WTC11 (cell line): Measurements from ENCODE around the gene SH3D21. TPM values are rescaled to one million over a fixed set of nuclear protein-coding genes. Genes with fewer than 3 reads are reported as not detected.

ENCODE experiments used
- ATAC-seq: fragments of 200-7000 bp; cut with Tn5 transposase; 2 replicates; pipeline ENCODE4 v1.10.0; 2021; ENCODE audit warnings: mild to moderate bottlenecking, moderate library complexity
- CTCF ChIA-PET: fragments of 300-600 bp; sonication (Branson Sonifier 250); formaldehyde crosslinking; loops from one replicate; lab custom pipeline; 2021; ENCODE audit warnings: antibody characterized with exemption; lab: Charles Lee
- POLR2A ChIA-PET: fragments of 350-600 bp; sonication (Branson Sonifier 250); formaldehyde crosslinking; loops from one replicate; lab custom pipeline; 2021; ENCODE audit warnings: antibody characterized with exemption; lab: Charles Lee
- DNase-seq: peaks from one replicate; pipeline ENCODE4 v3.0.0; 2021; ENCODE audit warnings: low spot score
- H3K27ac Mint-ChIP-seq: 2 replicates; pipeline ENCODE4 v1.8.0; 2021; ENCODE audit warnings: mixed read lengths
- H3K27me3 Mint-ChIP-seq: 2 replicates; pipeline ENCODE4 v1.8.0; 2021; ENCODE audit warnings: low read depth, mild to moderate bottlenecking, moderate library complexity, mixed read lengths
- H3K36me3 Mint-ChIP-seq: 2 replicates; pipeline ENCODE4 v1.8.0; 2021; ENCODE audit warnings: mixed read lengths
- H3K4me1 Mint-ChIP-seq: 2 replicates; pipeline ENCODE4 v1.8.0; 2022; ENCODE audit warnings: mixed read lengths
- H3K4me3 Mint-ChIP-seq: 2 replicates; pipeline ENCODE4 v1.8.0; 2021; ENCODE audit warnings: mild to moderate bottlenecking, moderate library complexity, mixed read lengths
- H3K9me3 Mint-ChIP-seq: 2 replicates; pipeline ENCODE4 v1.8.0; 2021; ENCODE audit warnings: mixed read lengths
- CBFB ChIP-seq: sonication (generic); formaldehyde crosslinking; IDR thresholded peaks from 2 replicates; pipeline ENCODE4 v1.8.1; 2022; ENCODE audit warnings: mild to moderate bottlenecking, low read depth, missing genetic modification reagents
- GABPB1 ChIP-seq: sonication (generic); formaldehyde crosslinking; IDR thresholded peaks from 2 replicates; pipeline ENCODE4 v1.8.1; 2023; ENCODE audit warnings: mild to moderate bottlenecking, missing genetic modification reagents
- GRHL2 ChIP-seq: fragments of 250-450 bp; sonication (Bioruptor Pico); IDR thresholded peaks from 2 replicates; pipeline ENCODE4 v1.8.0; 2022; ENCODE audit warnings: mild to moderate bottlenecking, moderate library complexity; ENCODE audit not compliant: insufficient replicate concordance, severe bottlenecking
- HMGA2 ChIP-seq: fragments of 250-450 bp; sonication (Bioruptor Pico); IDR thresholded peaks from 2 replicates; pipeline ENCODE4 v1.4.0; 2021; ENCODE audit warnings: mild to moderate bottlenecking, moderate library complexity
- MYBL2 ChIP-seq: sonication (generic); formaldehyde crosslinking; IDR thresholded peaks from 2 replicates; pipeline ENCODE4 v1.8.1; 2023; ENCODE audit warnings: mild to moderate bottlenecking, moderate library complexity, missing genetic modification reagents
- NFE2L1 ChIP-seq: sonication (generic); formaldehyde crosslinking; IDR thresholded peaks from 2 replicates; pipeline ENCODE4 v1.8.1; 2023; ENCODE audit warnings: missing genetic modification reagents
- NFYB ChIP-seq: sonication (generic); formaldehyde crosslinking; conservative IDR thresholded peaks from 2 replicates; pipeline ENCODE4 v1.8.0; 2022; ENCODE audit warnings: low read depth, missing genetic modification reagents
- NR2C2 ChIP-seq: sonication (generic); formaldehyde crosslinking; IDR thresholded peaks from 2 replicates; pipeline ENCODE4 v1.8.0; 2022; ENCODE audit warnings: mild to moderate bottlenecking, missing genetic modification reagents
- NR3C1 ChIP-seq: sonication (generic); formaldehyde crosslinking; conservative IDR thresholded peaks from 2 replicates; pipeline ENCODE4 v1.8.1; 2023; ENCODE audit warnings: low read depth, mild to moderate bottlenecking, missing genetic modification reagents
- PRRX2 ChIP-seq: fragments of 250-450 bp; sonication (Bioruptor Pico); IDR thresholded peaks from 2 replicates; pipeline ENCODE4 v1.8.0; 2021; ENCODE audit warnings: mild to moderate bottlenecking
- SMAD4 ChIP-seq: sonication (generic); formaldehyde crosslinking; IDR thresholded peaks from 2 replicates; pipeline ENCODE4 v1.8.0; 2022; ENCODE audit warnings: mild to moderate bottlenecking, missing genetic modification reagents
- TCF7 ChIP-seq: sonication (generic); formaldehyde crosslinking; IDR thresholded peaks from 2 replicates; pipeline ENCODE4 v1.8.0; 2022; ENCODE audit warnings: mild to moderate bottlenecking, low read depth, missing genetic modification reagents, moderate library complexity
- TEAD4 ChIP-seq: sonication (generic); formaldehyde crosslinking; IDR thresholded peaks from 2 replicates; pipeline ENCODE4 v1.8.0; 2022; ENCODE audit warnings: mild to moderate bottlenecking, missing genetic modification reagents
- ZNF121 ChIP-seq: sonication (generic); formaldehyde crosslinking; IDR thresholded peaks from 2 replicates; pipeline ENCODE4 v1.8.0; 2023; ENCODE audit warnings: missing genetic modification reagents
- ZNF219 ChIP-seq: sonication (generic); formaldehyde crosslinking; IDR thresholded peaks from 2 replicates; pipeline ENCODE4 v1.8.0; 2023; ENCODE audit warnings: missing genetic modification reagents, mild to moderate bottlenecking, borderline replicate concordance
- ZNF396 ChIP-seq: fragments of 250-450 bp; sonication (Bioruptor Pico); IDR thresholded peaks from 2 replicates; pipeline ENCODE4 v1.8.0; 2021; ENCODE audit warnings: mild to moderate bottlenecking, moderate library complexity, borderline replicate concordance
- total RNA-seq: library from RNA; stranded (reverse); gene quantifications from 3 replicates; pipeline ENCODE4 v1.2.3, GENCODE V29; 2021
- TF ChIP-seq, protein P1 (sequence below): sonication (generic); formaldehyde crosslinking; IDR thresholded peaks from 2 replicates; pipeline ENCODE4 v1.8.0; 2023; ENCODE audit warnings: missing genetic modification reagents
- TF ChIP-seq, protein P2 (sequence below): fragments of 250-450 bp; sonication (Bioruptor Pico); IDR thresholded peaks from 2 replicates; pipeline ENCODE4 v1.9.0; 2021; ENCODE audit warnings: mild to moderate bottlenecking, borderline replicate concordance
- TF ChIP-seq, protein P3 (sequence below): sonication (generic); formaldehyde crosslinking; IDR thresholded peaks from 2 replicates; pipeline ENCODE4 v1.8.1; 2022; ENCODE audit warnings: missing genetic modification reagents, borderline replicate concordance
- TF ChIP-seq, protein P4 (sequence below): sonication (generic); formaldehyde crosslinking; IDR thresholded peaks from 2 replicates; pipeline ENCODE4 v1.8.1; 2022; ENCODE audit warnings: mild to moderate bottlenecking, missing genetic modification reagents, moderate library complexity, borderline replicate concordance
- TF ChIP-seq, protein P5 (sequence below): fragments of 250-450 bp; sonication (Bioruptor Pico); IDR thresholded peaks from 2 replicates; pipeline ENCODE4 v1.9.0; 2021; ENCODE audit warnings: moderate library complexity, mild to moderate bottlenecking, inconsistent platforms, borderline replicate concordance
- TF ChIP-seq, protein P6 (sequence below): sonication (generic); formaldehyde crosslinking; conservative IDR thresholded peaks from 2 replicates; pipeline ENCODE4 v1.8.1; 2022; ENCODE audit warnings: mild to moderate bottlenecking, missing genetic modification reagents

The SH3D21 gene
- total RNA-seq, 1 experiment from 2014 or later: 22.1 TPM

DNA sequence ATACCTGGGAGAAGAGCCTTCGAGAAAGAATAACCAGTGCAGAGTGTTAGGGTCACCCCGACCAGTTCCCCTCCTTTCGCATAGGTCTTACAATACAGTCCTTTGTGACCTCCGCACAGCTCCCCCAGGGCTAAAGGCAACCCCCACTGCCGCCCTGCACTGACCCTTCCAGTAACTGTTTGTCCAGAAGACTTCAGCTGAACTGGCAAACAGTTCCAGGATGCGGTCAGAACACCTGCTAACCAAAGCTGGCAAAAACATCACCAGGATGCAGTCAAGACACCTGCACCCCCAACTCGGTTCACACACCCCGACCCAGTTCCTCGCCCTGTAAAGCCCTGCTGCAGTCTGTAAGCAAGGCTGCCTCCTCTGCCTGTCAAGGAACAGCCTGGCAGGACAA, 23.6 kb downstream of the SH3D21 start:
- POLR2A ChIA-PET: no interaction called here

DNA sequence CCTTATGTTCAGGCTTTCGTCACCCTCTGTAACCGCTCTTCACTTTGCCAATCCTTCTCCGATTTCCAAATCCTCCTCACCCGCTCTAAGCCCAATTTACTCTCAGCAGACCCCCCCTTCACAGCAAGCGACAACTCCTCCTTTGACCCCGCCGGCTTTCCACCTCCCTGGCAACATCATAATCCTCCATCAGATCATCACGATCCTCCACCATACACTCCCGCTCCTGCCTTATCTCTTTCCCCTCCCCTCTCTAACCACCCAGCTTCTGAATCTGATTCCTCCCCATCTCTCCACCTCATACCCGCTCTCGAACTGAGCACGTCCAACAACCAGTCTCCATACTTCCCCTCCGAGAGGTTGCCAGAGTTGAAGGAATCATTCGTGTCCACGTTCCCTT, 24.8 kb downstream of the SH3D21 start:
- Mint-ChIP-seq H3K27me3 (peaks cover 13% of the 10 kb centered on the region), H3K4me3 (no peak overlapping the region), H3K4me1 (peaks cover 5% of the 10 kb centered on the region; the same call in 1 of the 2 replicates), H3K27ac (no peak overlapping the region), H3K36me3 (no peaks in the 10 kb centered on the region), H3K9me3 (no peaks in the 10 kb centered on the region)
- DNase-seq (no peak), ATAC-seq (no peak)
- TF ChIP-seq ZNF121 (CRISPR knock-in tag): no peak
- TF ChIP-seq, protein P1, sequence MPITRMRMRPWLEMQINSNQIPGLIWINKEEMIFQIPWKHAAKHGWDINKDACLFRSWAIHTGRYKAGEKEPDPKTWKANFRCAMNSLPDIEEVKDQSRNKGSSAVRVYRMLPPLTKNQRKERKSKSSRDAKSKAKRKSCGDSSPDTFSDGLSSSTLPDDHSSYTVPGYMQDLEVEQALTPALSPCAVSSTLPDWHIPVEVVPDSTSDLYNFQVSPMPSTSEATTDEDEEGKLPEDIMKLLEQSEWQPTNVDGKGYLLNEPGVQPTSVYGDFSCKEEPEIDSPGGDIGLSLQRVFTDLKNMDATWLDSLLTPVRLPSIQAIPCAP (CRISPR knock-in tag): no peak
- no peak for TF ChIP-seq NFE2L1 (CRISPR knock-in tag)
- no peak for TF ChIP-seq ZNF396 (CRISPR knock-in tag)
- TF ChIP-seq, protein P2, sequence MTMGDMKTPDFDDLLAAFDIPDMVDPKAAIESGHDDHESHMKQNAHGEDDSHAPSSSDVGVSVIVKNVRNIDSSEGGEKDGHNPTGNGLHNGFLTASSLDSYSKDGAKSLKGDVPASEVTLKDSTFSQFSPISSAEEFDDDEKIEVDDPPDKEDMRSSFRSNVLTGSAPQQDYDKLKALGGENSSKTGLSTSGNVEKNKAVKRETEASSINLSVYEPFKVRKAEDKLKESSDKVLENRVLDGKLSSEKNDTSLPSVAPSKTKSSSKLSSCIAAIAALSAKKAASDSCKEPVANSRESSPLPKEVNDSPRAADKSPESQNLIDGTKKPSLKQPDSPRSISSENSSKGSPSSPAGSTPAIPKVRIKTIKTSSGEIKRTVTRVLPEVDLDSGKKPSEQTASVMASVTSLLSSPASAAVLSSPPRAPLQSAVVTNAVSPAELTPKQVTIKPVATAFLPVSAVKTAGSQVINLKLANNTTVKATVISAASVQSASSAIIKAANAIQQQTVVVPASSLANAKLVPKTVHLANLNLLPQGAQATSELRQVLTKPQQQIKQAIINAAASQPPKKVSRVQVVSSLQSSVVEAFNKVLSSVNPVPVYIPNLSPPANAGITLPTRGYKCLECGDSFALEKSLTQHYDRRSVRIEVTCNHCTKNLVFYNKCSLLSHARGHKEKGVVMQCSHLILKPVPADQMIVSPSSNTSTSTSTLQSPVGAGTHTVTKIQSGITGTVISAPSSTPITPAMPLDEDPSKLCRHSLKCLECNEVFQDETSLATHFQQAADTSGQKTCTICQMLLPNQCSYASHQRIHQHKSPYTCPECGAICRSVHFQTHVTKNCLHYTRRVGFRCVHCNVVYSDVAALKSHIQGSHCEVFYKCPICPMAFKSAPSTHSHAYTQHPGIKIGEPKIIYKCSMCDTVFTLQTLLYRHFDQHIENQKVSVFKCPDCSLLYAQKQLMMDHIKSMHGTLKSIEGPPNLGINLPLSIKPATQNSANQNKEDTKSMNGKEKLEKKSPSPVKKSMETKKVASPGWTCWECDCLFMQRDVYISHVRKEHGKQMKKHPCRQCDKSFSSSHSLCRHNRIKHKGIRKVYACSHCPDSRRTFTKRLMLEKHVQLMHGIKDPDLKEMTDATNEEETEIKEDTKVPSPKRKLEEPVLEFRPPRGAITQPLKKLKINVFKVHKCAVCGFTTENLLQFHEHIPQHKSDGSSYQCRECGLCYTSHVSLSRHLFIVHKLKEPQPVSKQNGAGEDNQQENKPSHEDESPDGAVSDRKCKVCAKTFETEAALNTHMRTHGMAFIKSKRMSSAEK: no peak
- TF ChIP-seq ZNF219: no peak
- TF ChIP-seq, protein P3, sequence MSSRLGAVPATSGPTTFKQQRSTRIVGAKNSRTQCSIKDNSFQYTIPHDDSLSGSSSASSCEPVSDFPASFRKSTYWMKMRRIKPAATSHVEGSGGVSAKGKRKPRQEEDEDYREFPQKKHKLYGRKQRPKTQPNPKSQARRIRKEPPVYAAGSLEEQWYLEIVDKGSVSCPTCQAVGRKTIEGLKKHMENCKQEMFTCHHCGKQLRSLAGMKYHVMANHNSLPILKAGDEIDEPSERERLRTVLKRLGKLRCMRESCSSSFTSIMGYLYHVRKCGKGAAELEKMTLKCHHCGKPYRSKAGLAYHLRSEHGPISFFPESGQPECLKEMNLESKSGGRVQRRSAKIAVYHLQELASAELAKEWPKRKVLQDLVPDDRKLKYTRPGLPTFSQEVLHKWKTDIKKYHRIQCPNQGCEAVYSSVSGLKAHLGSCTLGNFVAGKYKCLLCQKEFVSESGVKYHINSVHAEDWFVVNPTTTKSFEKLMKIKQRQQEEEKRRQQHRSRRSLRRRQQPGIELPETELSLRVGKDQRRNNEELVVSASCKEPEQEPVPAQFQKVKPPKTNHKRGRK: no peak
- TF ChIP-seq, protein P4, sequence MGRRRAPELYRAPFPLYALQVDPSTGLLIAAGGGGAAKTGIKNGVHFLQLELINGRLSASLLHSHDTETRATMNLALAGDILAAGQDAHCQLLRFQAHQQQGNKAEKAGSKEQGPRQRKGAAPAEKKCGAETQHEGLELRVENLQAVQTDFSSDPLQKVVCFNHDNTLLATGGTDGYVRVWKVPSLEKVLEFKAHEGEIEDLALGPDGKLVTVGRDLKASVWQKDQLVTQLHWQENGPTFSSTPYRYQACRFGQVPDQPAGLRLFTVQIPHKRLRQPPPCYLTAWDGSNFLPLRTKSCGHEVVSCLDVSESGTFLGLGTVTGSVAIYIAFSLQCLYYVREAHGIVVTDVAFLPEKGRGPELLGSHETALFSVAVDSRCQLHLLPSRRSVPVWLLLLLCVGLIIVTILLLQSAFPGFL (CRISPR knock-in tag): no peak
- TF ChIP-seq, protein P5, sequence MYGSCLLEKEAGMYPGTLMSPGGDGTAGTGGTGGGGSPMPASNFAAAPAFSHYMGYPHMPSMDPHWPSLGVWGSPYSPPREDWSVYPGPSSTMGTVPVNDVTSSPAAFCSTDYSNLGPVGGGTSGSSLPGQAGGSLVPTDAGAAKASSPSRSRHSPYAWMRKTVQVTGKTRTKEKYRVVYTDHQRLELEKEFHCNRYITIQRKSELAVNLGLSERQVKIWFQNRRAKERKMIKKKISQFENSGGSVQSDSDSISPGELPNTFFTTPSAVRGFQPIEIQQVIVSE: no peak
- no peak for TF ChIP-seq GRHL2 (CRISPR knock-in tag)
- no peak for TF ChIP-seq SMAD4 (CRISPR knock-in tag)
- no peak for TF ChIP-seq NR2C2 (CRISPR knock-in tag)
- TF ChIP-seq NFYB: no peak
- TF ChIP-seq HMGA2 (CRISPR knock-in tag): no peak
- no peak for TF ChIP-seq PRRX2 (CRISPR knock-in tag)
- TF ChIP-seq MYBL2 (CRISPR knock-in tag): no peak
- ChIA-PET POLR2A (no interaction called here), CTCF (no interaction called here)

More for the DNA sequence above, 23.6 kb downstream of the SH3D21 start:
- Mint-ChIP-seq H3K4me1 (peaks cover 7% of the 10 kb centered on the region; the same call in 1 of the 2 replicates), H3K27me3 (peaks cover 13% of the 10 kb centered on the region), H3K27ac (no peak overlapping the region), H3K4me3 (no peak overlapping the region), H3K36me3 (no peaks in the 10 kb centered on the region), H3K9me3 (no peaks in the 10 kb centered on the region)
- no peak for TF ChIP-seq TEAD4 (CRISPR knock-in tag)
- TF ChIP-seq, protein P6, sequence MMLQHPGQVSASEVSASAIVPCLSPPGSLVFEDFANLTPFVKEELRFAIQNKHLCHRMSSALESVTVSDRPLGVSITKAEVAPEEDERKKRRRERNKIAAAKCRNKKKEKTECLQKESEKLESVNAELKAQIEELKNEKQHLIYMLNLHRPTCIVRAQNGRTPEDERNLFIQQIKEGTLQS: no peak
- no peak for TF ChIP-seq GABPB1 (CRISPR knock-in tag)
- TF ChIP-seq TCF7 (CRISPR knock-in tag): no peak
- no peak for TF ChIP-seq CBFB (CRISPR knock-in tag)
- no peak for TF ChIP-seq NR3C1 (CRISPR knock-in tag)
- CTCF ChIA-PET: interaction anchor here (1.1 kb wide), 1 partner anchor 39 kb away, joined by 4 read pairs; no protein-coding TSS in a partner anchor
- DNase-seq: no peak
- ATAC-seq: no peak
